Activated CD8-positive, alpha-beta memory T cell treated with anti-CD3 and anti-CD28 coated beads for 4 hours (primary cell): Measurements from ENCODE around the gene KHK.

Source experiments
- DNase-seq, 2 donors: peaks; one replicate each; pipeline ENCODE4 v3.0.0-alpha.2; 2020; ENCODE audit warnings: low read depth in 2 of 2

The KHK gene

DNA sequence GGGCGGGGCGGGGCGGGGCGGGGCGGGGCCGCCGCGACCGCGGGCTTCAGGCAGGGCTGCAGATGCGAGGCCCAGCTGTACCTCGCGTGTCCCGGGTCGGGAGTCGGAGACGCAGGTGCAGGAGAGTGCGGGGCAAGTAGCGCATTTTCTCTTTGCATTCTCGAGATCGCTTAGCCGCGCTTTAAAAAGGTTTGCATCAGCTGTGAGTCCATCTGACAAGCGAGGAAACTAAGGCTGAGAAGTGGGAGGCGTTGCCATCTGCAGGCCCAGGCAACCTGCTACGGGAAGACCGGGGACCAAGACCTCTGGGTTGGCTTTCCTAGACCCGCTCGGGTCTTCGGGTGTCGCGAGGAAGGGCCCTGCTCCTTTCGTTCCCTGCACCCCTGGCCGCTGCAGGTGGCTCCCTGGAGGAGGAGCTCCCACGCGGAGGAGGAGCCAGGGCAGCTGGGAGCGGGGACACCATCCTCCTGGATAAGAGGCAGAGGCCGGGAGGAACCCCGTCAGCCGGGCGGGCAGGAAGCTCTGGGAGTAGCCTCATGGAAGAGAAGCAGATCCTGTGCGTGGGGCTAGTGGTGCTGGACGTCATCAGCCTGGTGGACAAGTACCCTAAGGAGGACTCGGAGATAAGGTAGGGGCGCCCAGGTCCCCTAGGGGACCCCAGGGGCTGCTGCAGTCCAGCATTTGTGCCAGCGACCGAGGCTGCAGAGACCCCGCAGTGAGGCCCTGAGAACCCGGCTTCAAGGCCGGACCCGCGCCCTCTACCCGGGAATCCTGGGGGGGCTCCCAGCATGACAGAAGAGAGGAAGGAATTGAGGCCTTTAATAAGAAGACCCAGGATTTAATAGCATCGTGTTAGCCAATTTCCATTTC, at the start of gene KHK:
KHK (plus strand) TSS at position 49 of the 870 bp plus-strand sequence; CDS start at position 537, 488 bp downstream.
- DNase-seq, result no peak

DNA sequence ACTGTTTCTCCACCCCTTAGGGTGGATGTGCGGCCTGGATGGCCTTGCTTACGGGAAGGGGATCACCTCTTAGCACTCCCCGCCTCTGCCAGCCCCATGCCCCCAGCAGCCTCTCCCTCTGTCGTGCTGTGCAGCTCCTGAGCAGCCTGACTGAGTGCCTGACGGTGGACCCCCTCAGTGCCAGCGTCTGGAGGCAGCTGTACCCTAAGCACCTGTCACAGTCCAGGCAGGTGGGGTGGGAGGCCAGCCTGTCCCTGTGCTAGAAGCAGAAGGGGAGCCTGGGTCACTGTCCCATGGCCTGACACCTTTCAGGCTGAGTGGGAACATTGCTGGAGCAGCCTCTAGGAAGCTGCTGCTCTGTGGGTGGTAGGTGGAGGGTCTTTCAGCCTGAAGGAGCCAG, 48.6 kb upstream of the KHK start:
- no peak for DNase-seq

DNA sequence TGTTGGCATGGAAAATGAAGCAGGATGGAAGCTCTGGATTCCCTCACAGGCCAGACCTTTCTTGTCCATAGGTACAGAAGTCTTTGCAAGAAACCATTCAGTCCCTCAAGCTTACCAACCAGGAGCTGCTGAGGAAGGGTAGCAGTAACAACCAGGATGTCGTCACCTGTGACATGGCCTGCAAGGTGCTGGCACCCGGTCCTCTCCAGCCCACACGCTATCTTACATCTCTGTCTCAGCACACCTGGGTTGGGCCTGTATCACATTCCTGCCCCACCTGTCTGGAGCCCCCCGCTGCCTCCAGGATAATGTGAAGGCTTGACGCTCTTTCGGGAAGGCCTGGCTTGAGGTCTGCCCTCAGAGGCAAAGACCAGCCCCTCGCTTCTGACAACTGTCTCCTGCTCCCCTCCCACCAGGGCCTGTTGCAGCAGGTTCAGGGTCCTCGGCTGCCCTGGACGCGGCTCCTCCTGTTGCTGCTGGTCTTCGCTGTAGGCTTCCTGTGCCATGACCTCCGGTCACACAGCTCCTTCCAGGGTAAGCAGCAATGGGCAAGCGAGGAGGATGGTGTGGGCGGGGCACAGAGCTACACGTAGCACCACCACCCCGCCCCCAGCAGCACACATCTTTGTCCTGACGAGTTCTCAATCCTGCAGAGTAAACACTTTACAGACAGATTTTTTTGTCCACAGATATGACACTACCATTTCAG, 47.8 kb upstream of the KHK start:
- no peak for DNase-seq

DNA sequence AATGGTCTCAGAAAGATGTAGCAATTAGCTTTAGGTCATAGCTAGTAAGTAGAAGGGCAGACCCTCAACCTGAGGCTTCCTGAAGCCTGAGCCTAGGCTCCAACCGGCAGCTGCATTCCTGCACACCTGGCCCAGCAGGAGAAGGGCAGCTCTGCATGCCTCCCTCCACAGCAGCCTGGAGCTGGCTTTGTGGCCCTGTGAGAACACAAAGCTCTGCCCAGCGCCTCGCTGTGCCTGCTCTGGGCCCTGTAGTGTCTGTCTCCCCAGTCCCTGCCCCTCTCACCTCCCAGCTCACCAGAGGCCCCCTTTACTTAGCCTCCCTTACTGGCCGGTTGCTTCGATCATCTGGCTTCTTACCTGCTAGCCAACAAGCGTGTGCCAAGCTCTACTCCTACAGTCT, 47.1 kb upstream of the KHK start:
- DNase-seq, result no peak

DNA sequence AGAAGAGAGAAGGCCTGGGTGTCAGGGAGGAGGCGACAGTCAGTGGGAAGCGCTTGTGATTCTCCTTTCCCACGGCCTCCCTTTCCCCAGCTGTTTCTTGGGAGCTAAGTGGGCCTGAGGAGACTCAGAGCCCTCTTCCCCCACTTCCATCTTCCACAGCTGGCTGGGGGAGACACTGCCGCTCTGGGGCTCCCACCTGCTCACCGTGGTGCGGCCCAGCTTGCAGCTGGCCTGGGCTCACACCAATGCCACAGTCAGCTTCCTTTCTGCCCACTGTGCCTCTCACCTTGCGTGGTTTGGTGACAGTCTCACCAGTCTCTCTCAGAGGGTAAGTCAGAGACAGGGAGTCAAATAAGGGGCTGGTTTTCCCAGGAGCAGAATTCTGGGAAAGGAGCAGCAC, 46.7 kb upstream of the KHK start:
- no peak for DNase-seq

DNA sequence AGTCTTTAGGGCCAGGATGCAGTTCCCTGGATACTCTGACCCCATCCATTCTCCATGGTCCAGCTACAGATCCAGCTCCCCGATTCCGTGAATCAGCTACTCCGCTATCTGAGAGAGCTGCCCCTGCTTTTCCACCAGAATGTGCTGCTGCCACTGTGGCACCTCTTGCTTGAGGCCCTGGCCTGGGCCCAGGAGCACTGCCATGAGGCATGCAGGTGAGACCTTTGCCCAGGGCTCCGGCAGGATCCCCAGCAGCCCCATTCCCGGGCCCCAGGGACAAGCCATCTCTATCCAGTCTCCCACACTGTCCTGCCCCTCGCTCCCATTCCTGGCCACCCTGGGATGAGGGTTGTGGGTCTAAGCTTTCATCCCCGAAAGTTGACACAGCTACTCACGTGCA, 46.3 kb upstream of the KHK start:
- no peak for DNase-seq

DNA sequence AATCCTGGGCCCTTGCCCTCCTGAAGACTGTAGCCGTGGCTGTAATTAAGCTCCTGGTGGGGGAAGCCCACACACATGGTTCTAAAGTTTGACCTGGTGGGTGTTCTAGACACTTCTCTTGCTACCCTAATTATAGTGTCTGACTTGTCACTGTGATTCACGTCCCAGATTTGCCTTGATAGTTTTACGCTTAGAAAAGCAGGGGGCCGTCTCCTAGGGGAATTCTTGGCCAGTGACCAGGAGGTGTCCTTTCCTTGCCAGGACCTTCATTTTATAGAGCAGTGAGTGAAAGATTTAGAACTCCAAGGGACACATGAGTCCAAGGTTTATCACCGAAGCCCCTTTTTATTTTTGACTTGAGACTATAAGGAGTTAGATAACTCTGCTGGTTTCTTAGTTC, 44.8 kb upstream of the KHK start:
- DNase-seq, result no peak

DNA sequence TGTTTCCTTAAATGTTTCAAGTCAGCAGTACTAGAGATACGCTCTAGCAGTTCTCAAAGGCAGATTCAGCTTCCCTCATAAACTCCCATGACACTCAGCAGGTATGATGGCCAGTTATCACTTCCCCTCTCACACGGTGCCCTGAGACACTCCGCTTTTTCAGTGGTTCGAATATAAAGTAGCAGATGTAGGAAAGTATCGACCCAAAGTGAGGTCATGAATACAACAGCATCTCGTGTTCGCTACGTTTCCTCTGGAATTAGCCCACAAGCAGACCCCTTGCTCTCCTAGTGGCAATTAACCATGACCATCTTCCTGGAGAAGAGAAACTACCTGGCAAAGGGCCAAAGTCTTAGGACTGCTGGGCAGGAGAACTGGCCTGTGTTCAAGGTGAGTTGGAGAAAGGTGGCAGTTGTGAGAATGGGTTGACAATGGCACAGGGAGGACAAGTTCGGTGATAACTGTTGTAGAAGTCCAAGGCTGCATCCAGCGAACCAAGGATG, 44.4 kb upstream of the KHK start:
- no peak for DNase-seq

DNA sequence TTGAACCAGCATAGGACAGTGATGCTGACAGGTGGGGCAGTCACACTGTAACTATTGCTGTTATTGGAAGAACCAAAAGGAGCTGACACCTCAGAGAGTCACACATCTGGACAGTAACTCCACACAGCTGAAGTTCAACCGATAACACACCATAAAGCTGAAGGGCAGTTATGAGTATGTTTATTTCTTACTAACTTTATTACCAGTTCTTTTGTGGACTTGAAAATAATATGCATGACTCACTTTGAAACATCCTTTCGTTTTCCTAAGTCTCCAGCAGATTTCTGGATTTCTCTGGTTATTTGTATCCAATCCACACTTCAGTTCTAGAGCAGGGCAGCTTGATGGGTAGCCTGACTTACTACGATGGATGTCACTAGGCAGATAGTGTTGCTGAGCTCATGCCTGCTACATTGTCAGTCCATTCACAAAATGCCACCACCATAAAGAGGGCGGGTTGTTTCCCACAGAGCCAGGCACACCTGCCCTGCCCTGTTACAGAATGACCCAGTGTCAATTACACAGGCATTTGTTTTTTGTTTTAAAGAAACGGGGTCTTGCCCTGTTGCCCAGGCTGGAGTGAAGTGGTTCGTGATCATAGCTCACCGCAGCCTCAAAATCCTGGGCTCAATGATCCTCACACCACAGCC, 43.5 kb upstream of the KHK start:
- DNase-seq, result no peak

DNA sequence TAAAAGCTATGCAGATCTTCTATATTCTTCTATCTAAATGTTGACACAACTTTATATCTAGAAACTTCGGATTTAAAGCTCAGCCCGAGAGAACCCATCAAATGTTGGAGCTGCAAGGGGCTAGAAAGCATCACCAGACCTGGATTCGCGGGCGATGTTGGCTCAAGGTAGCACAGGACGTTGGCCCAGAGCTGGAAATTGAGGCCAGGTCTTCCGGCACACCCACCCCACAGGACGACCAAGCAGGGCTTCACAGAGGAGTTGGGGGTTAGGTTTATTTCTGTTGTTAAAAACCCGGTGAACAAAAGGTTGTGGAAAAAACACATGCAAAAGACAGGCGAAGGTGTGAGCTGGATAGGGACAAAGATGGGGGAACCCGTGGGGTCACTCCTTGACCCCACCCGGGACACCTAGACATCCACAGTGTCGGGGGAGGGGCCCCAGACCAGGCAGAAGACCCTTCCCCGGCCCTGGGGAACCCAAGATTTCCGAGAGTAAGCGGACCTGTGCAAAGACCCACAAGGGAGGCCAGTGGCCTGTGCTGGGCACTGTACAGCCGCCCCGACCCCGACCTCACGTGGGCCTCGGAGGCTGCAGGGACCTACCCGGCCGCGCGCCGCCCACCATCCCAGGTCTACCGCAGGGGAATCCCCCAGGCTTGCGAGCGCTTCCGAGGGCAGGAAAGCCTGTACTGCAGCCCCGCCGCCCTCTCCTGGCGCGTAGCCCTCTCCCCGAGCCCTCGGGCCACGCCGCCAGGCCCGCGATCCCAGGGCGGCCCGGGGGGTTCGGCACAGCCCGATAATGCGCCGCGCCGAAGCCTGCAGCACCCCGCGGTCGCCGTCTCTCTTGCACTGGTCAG, 36.9 kb upstream of the KHK start:
- peak; percentile 50 to 51 for DNase-seq

DNA sequence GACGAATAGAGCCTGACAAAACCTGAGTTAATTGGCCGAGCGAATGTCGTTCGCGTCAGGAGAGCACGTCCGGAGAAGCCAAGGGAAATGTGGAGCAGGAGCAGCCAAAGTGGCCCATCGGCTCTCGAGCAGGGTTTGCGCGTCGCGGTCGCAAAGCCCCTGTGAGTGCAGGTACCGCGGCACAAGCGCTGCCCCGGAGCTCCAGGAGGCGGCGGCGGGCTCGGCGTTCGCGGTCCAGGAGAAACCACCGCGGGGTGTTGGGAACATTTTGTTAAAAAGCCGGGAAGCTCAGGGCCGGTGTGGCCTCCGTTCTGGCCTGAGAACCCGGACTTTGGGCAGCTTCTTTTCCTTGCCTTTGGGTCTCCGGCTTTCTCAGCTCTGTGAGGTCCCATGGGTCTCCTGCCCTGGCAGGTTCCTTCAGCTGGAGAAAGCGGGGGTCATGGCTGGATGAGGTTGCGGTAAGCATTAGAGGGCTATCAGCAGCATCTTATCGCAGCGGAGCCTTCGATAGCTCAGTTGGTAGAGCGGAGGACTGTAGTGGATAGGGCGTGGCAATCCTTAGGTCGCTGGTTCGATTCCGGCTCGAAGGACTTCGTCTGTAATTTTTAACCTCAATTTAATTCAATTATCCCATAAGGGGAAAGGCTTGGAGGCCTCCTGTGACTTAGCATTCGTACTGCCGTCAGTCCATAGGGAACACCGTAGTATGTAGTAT, 36.1 kb upstream of the KHK start:
- DNase-seq, result peak; percentile 78 to 86

DNA sequence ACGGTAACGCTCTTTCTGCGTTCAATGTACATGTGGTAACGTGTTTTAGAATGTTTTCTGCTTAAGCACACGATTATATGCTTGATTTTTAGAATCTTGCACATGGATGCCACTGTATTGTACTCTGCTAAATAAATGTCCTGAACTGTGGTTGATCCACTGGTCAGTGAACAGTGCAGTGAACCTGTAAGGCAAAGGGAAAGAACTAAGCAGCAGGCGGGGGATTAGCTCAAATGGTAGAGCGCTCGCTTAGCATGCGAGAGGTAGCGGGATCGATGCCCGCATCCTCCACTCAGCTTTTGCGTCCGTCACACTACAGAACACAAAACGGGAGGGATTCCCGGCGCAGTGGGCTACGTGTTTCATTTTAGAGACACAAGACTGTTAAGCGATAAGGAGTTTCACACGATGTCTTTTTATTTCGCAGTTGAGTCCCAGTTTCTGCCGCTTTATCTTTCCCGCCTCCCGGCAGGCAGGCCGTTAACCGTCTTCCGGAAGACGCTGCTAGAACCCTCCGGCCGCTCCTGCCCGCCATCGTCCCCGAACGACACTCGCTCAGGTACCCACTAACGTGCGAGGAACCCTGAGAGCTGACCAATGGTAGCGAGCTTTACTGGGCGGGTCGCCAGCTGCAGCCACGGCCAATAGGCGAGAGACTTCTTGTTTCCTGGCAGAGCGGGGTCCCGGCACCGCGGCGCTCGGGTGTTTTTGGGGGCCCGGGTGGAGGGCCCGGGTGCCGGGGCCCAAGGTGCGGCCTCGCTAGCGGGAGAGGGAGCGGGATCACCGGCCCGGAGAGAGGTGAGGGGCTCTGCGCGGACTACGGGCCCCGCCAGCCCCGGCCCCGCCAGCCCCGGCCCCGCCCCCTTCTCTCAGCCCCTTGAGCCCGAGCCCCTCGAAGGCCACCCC, 35.3 kb upstream of the KHK start, which contains the start of gene AGBL5:
AGBL5 (plus strand) TSS at position 673 of the 906 bp plus-strand sequence. CDS start 1,291 bp downstream, outside the sequence.
- DNase-seq, result peak; percentile 92 to 93

DNA sequence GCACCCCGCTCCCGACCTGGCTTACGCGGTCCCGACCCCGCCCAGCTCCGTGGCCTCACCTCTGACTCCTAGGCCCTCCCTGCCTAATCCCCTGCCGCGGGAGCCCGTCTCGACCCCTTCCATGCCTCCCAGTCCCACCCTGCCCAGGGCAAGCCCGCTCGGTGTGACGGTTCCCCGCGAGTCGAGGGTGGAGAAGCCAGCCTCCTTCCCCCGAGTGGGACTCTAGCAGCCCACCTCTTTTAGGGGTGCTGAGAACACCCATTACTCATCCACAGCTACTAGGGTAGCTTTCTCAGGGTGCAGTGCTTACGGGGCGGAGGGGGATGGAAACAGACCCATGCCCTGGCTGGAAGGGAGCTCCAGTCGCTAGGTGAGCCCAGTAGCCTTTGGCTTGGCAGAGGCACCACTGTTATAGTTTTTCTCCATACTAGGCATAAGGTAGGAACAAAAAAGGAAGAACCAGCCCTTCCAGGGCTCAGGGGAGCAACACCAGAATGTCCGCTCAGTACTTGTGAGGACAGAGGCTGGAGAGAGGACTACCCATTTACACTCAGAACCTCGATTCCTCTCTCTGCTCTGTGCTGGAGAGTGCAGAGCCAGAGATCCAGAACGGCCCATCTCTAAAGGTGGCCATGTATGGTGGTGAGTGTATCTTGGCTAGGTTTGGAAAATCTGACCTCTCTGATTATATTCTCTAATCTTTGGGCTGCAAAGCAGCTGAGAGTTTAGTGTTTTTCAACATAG, 34.5 kb upstream of the KHK start:
- DNase-seq, result peak in 1 of 2 donors; percentile 16

DNA sequence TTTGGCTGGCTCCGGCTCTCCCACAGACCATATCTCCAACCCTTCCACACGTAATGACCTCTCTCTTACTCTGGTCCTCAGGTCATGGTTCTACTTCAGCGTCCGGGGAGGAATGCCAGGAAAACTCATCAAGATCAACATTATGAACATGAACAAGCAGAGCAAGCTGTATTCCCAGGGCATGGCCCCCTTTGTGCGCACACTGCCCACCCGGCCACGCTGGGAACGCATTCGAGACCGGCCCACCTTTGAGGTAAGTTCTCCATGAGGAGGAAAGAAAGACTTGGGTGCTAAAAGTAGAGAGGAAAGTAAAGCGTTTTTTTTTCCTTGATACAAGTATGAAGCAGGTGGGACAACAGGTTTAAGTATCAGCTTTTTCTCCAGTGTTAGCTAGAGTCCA, 33.3 kb upstream of the KHK start:
- no peak for DNase-seq

DNA sequence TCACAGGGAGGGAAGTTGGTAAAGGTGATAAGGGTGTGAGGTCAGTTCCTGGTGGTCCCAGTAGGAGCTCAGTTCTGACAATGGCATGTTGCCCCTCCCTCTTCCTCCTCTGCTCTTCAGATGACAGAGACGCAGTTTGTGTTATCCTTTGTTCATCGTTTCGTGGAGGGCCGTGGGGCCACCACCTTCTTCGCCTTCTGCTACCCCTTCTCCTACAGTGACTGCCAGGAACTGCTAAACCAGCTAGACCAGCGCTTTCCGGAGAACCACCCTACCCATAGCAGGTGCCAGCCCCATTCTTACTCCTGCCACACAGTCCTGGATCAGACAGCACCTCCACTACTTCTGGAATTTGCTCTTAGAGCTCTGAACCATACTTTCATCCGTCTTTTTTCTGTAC, 32.8 kb upstream of the KHK start:
- DNase-seq, result no peak

DNA sequence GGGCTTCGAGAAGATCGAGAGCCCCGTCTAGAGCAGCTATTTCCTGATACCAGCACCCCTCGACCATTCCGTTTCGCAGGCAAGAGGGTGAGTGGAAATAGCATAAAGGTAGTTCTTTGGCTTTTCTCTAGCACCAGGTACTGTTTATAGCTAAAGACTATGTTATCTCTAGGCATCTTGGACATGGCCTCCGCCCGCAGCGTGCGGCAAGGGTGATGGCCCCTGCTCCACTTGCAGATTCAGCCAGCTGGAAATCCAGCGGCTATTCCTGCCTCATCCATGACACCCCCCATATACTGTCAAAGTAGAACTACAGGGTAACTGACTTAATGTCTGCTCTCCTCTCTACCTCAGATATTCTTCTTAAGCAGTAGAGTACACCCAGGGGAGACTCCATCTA, 31.9 kb upstream of the KHK start:
- DNase-seq, result no peak

DNA sequence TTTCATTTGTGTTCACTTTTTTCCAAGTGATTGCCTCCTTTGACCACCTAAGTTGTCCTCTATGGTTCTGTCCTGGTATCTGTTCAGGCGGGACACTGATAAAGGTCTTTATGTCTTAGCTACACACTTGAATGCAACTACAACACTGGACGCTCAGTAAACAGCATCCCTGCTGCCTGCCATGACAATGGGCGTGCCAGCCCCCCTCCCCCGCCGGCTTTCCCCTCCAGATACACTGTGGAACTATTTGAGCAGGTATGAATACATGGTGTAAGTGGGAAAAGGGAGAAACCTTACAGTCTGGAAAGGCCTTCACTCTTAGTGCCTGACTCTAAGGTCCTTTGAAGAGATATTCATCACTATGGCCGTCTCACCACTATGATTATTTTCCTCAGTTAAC, 29.4 kb upstream of the KHK start:
- DNase-seq, result no peak

DNA sequence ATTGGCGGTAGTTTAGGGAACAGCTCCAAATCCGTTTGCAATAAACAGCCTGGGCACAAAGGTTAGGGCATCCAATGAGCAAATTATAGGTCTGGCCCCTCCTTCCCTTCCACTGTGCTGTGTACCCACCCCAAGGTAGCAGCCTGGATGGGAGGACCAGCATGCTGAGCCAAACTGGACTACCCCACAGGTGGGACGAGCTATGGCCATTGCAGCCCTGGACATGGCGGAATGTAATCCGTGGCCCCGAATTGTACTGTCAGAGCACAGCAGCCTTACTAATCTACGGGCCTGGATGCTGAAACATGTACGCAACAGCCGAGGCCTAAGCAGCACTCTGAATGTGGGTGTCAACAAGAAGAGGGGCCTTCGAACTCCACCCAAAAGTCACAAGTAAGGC, 28.4 kb upstream of the KHK start:
- DNase-seq, result no peak
